Keratinocyte (primary cell): ENCODE measurements around the gene FOXK2. TPM values are rescaled to one million over a fixed set of nuclear protein-coding genes. Genes with fewer than 3 reads are reported as not detected.
"Not testable (repeated sequence)": the region's sequence is repeated elsewhere in the genome, so short reads cannot be mapped to it uniquely, and the experiment has no call there.

Source experiments
- DNase-seq: peaks from one replicate; pipeline ENCODE4 v3.0.0-alpha.2; 2011; ENCODE audit warnings: low read depth, missing footprints, low spot score
- FAIRE-seq: peaks from 2 replicates; lab custom pipeline; 2011; peaks lifted over from hg19 to GRCh38; lab: Jason Lieb, UNC
- H2AFZ ChIP-seq: 2 replicates; pipeline ENCODE4 v1.6.0; 2012; ENCODE audit warnings: low read length, control low read depth, inconsistent platforms; ENCODE audit not compliant: control insufficient read depth
- H3K27ac ChIP-seq: 2 replicates; pipeline ENCODE4 v1.5.1; 2011; ENCODE audit warnings: low read length; ENCODE audit not compliant: control insufficient read depth, insufficient read depth
- H3K27me3 ChIP-seq: 3 replicates; pipeline ENCODE4 v1.6.0; 2011; ENCODE audit warnings: low read length; ENCODE audit not compliant: control insufficient read depth, insufficient read depth; ENCODE audit errors: extremely low read depth
- H3K36me3 ChIP-seq, 2 experiments: 2 replicates in 1 of 2; 3 replicates in 1 of 2; pipeline ENCODE4 v1.5.1; 2011; ENCODE audit warnings: low read length in 2 of 2, mild to moderate bottlenecking in 1 of 2; ENCODE audit not compliant: control insufficient read depth in 2 of 2, insufficient read depth in 2 of 2; ENCODE audit errors: extremely low read depth in 1 of 2
- H3K4me1 ChIP-seq: 3 replicates; pipeline ENCODE4 v1.5.1; 2011; ENCODE audit warnings: low read length; ENCODE audit not compliant: control insufficient read depth, insufficient read depth; ENCODE audit errors: extremely low read depth
- H3K4me2 ChIP-seq: 3 replicates; pipeline ENCODE4 v1.6.0; 2011; ENCODE audit warnings: low read depth, low read length; ENCODE audit not compliant: control insufficient read depth, insufficient read depth; ENCODE audit errors: extremely low read depth
- H3K4me3 ChIP-seq, 3 experiments: fragments of 200-600 bp in 1 of 3; sonication (generic) in 1 of 3; 2 replicates in 2 of 3; 3 replicates in 1 of 3; pipeline ENCODE4 v1.5.1; 2011 to 2016; ENCODE audit warnings: low read length in 3 of 3, mild to moderate bottlenecking in 3 of 3, control low read depth in 2 of 3, inconsistent platforms in 1 of 3, low read depth in 1 of 3, mixed read lengths in 1 of 3, mixed run types in 1 of 3, moderate library complexity in 1 of 3; ENCODE audit not compliant: control insufficient read depth in 2 of 3, insufficient read depth in 2 of 3; ENCODE audit errors: extremely low read depth in 1 of 3
- H3K79me2 ChIP-seq: 2 replicates; pipeline ENCODE4 v1.6.0; 2012; ENCODE audit warnings: low read length; ENCODE audit not compliant: control insufficient read depth, insufficient read depth
- H3K9ac ChIP-seq: 3 replicates; pipeline ENCODE4 v1.6.0; 2011; ENCODE audit warnings: low read length; ENCODE audit not compliant: control insufficient read depth, insufficient read depth; ENCODE audit errors: extremely low read depth
- H3K9me1 ChIP-seq: 3 replicates; pipeline ENCODE4 v1.6.0; 2011; ENCODE audit warnings: low read length; ENCODE audit not compliant: control insufficient read depth, insufficient read depth; ENCODE audit errors: extremely low read depth
- H3K9me3 ChIP-seq: 2 replicates; pipeline ENCODE4 v1.5.1; 2012; ENCODE audit warnings: low read depth, low read length; ENCODE audit not compliant: control insufficient read depth
- H4K20me1 ChIP-seq: 3 replicates; pipeline ENCODE4 v1.6.0; 2011; ENCODE audit warnings: low read length; ENCODE audit not compliant: control insufficient read depth, insufficient read depth; ENCODE audit errors: extremely low read depth
- CTCF ChIP-seq, 3 experiments: IDR thresholded peaks in 1 of 3; conservative IDR thresholded peaks in 1 of 3; optimal IDR thresholded peaks in 1 of 3; 2 replicates in 2 of 3; 3 replicates in 1 of 3; pipeline versions ENCODE3 to v1.5.1; 2011; ENCODE audit warnings: low read length in 3 of 3, mild to moderate bottlenecking in 3 of 3, moderate library complexity in 2 of 3, control low read depth in 1 of 3, inconsistent platforms in 1 of 3; ENCODE audit not compliant: insufficient read depth in 2 of 3; ENCODE audit errors: extremely low read depth in 1 of 3
- EZH2 ChIP-seq: IDR thresholded peaks from one replicate; pipeline ENCODE4 v1.6.1; 2012; ENCODE audit warnings: inconsistent platforms, mild to moderate bottlenecking, low read length, moderate library complexity
- dilution Hi-C: fragments of 300-500 bp; cut with MboI; formaldehyde crosslinking; loops from one replicate; pipeline ENCODE4 v1.7.0; 2020; ENCODE audit warnings: low sequenced_read_pairs; ENCODE audit not compliant: extremely low pct_ligation_motif_present
- polyA plus RNA-seq, 5 experiments: library from polyadenylated mRNA; depleted of rRNA in 3 of 5; stranded (reverse) in 3 of 5; stranded (forward) in 1 of 5; unstranded in 1 of 5; fragments of >200 nt; gene quantifications; 1 replicate in 1 of 5; 2 replicates in 3 of 5; 3 replicates in 1 of 5; pipeline versions ENCODE4 v1.2.1 to v1.2.3, GENCODE V29; 2011 to 2012; ENCODE audit warnings: missing spikeins in 2 of 5, low read depth in 1 of 5, low replicate concordance in 1 of 5

FOXK2 gene
- polyA plus RNA-seq, 1 donor (not counting 4 experiments of a cell fraction or from before 2014, with no cell fraction given): 43.9 TPM

GRCh38 chr17:82563318-82563717 is 43.8 kb downstream of the FOXK2 start:
- Histone ChIP-seq H3K4me3 (no peak overlapping the region), H3K79me2 (peaks cover 90% of the 10 kb centered on the region), H3K27me3 (no peaks in the 10 kb centered on the region), H4K20me1 (peaks cover 37% of the 10 kb centered on the region), H3K9me3 (no peaks in the 10 kb centered on the region), H3K9ac (no peak overlapping the region), H3K4me2 (no peak overlapping the region), H3K9me1 (no peaks in the 10 kb centered on the region), H3K36me3 (peaks cover 21 to 27% of the 10 kb centered on the region in 2 experiments), H2AFZ (no peak overlapping the region), H3K27ac (no peak overlapping the region), H3K4me1 (no peaks in the 10 kb centered on the region)
- FAIRE-seq: no peak
- TF ChIP-seq EZH2 (no peak), CTCF (optimal IDR thresholded peaks at IDR 0.05 in 1 of 3, IDR thresholded peaks at IDR 0.05 in 1 of 3, conservative IDR thresholded peaks at IDR 0.05 in 1 of 3; ENCODE audit: extremely low read depth in 1 of 3, insufficient read depth in 2 of 3, low read length in 3 of 3) (no peak)
- dilution Hi-C loops: no loop called here
- no peak for DNase-seq

GRCh38 chr17:82563745-82564144 is 44.2 kb downstream of the FOXK2 start:
- not testable (repeated sequence) for H3K4me1 ChIP-seq

GRCh38 chr17:82564241-82564640 is 44.7 kb downstream of the FOXK2 start:
- peaks cover 35% of the 10 kb centered on the region for H4K20me1 ChIP-seq

More at GRCh38 chr17:82563745-82564144, 44.2 kb downstream of the FOXK2 start:
- H3K4me2 ChIP-seq, FAIRE-seq, dilution Hi-C loops, H2AFZ ChIP-seq, H3K9me3 ChIP-seq, H3K9me1 ChIP-seq, DNase-seq, H3K4me3 ChIP-seq, H3K9ac ChIP-seq, H3K27ac ChIP-seq, H3K27me3 ChIP-seq: not testable (repeated sequence)
- Histone ChIP-seq H4K20me1 (peaks cover 36% of the 10 kb centered on the region), H3K36me3 (peaks cover 25 to 28% of the 10 kb centered on the region in 2 experiments), H3K79me2 (peaks cover 90% of the 10 kb centered on the region)

More at GRCh38 chr17:82564241-82564640, 44.7 kb downstream of the FOXK2 start:
- dilution Hi-C loops: no loop called here
- H3K9me3 ChIP-seq: no peaks in the 10 kb centered on the region
- no peak for TF ChIP-seq CTCF (optimal IDR thresholded peaks at IDR 0.05 in 1 of 3, IDR thresholded peaks at IDR 0.05 in 1 of 3, conservative IDR thresholded peaks at IDR 0.05 in 1 of 3; ENCODE audit: extremely low read depth in 1 of 3, insufficient read depth in 2 of 3, low read length in 3 of 3)
- TF ChIP-seq EZH2: no peak
- no peaks in the 10 kb centered on the region for H3K4me1 ChIP-seq
- DNase-seq (no peak), FAIRE-seq (no peak)
- H3K9me1 ChIP-seq: no peaks in the 10 kb centered on the region
- H3K36me3 ChIP-seq: peaks cover 28 to 29% of the 10 kb centered on the region in 2 experiments
- H3K79me2 ChIP-seq: peaks cover 90% of the 10 kb centered on the region
- no peak overlapping the region for H3K27ac ChIP-seq
- no peak overlapping the region for H2AFZ ChIP-seq
- H3K9ac ChIP-seq: no peak overlapping the region
- H3K4me3 ChIP-seq: no peak overlapping the region
- no peak overlapping the region for H3K4me2 ChIP-seq
- H3K27me3 ChIP-seq: no peaks in the 10 kb centered on the region
